NCI-H774 (cell line): ENCODE results near the gene SLC29A3.

Experiments used
- DNase-seq: peaks from one replicate; lab custom pipeline; 2025; lab: John Stamatoyannopoulos, UW

SLC29A3 gene

GRCh38 chr10:71301371-71301916 is 17.6 kb upstream of the SLC29A3 start:
- no peak for DNase-seq

DNA sequence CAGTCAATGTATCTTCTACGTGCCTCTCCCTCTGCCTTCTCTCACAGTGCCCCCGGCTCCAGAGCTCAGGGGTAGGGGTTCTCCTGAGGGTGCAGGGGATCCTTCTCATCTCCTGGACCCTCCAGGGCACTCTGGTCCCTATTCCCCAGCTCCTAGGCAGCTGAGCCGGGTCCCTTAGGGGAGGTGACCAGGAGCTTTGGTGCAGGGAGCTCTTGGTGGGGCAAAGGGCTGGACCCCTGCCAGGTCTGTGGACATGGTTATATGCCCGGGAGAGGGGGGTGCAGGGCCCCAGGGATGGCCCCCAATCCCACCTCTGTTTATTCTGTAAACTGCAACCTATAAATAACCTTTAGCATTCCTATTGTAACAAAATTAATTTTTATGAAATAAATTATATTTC is 16.6 kb upstream of the SLC29A3 start:
- DNase-seq, result no peak

DNA sequence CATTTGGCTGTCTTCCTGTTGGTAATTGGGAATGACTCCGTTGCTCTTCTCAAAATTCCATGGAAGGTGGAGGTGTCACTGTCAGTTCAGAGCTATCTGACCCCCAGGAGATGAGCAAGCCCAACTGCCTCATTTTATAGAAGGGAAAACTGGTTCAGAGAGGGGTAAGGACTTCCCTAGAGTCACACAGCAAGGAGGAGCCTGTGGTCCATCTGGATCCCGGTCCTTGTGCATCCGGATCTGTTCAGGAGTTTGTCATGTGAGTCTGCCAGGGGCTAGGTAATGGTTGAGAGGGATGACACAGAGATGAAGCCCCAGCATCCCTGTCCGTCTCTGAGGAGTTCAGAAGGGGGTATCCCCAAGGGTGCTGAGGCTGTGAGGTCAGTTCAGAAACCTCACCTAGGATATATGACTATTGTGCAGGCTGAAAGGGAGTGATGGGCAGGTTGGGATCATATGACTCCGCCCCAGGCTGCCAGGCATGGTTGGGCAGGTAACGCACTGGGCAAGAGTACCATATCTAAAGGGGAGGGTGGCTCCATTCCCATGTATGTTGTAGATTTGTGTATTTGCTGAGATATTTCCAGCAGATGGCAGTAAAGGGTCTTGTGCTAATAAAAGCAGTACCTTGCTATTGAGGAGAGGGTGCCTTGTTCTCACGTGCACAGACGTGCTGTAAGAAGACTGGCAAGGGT is 16.0 kb upstream of the SLC29A3 start:
- DNase-seq, result peak; percentile 19

DNA sequence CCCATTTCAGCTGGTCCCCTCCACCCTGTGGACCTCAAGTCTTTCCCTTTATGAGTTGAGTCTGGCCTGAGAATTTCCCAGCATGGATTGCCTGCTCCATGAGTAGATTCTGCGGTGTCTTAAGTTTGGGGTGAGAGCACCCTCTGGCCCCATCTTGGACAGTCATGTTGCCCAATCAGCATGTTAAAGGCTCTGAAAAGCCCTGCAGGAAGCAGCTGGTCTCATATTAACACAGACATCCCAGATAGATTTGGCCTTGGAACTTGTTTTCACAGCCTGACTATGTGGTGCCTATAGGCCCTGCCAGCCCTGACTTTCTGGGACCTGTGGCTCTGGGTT is 15.5 kb upstream of the SLC29A3 start:
- DNase-seq, result no peak

DNA sequence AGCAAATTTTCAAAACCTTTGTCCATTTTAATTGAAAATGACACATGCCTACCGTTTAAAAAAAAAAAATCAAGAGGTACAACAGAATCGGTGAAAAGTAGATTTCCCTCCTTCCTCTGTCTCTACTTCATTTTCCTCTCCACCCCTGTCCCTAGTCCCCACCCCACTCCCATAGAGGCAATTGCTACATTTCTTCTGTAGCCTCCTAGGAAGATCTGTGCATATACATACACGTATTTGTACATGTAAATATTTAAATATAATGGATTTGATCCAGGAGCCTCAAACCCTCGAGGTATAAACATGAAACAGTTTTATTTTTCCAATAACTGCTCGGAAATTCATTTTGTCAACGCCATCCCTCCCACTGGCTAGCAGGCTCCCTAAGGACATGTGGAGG is 14.1 kb upstream of the SLC29A3 start:
- no peak for DNase-seq

DNA sequence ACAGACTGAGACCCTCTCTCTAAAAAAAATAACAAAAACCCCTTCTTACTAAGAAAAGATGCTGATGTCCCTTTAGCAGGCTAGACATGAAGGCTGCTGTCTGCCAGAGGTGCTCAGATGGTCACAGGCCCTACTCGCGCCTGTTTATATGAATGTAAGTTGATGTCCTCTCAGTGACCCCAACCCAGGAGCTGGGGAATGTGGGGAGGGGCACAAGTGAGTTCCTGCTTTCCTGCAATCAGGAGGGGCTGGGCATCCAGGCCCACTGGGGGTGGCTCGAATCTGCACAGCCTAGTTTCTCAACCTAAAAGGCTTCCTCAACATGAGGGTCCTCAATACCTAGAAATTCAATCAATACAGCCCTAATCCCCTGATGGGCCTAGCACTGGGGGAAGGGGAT is 12.1 kb upstream of the SLC29A3 start:
- DNase-seq, result no peak

GRCh38 chr10:71307469-71308085 is 11.5 kb upstream of the SLC29A3 start:
- no peak for DNase-seq

- no peak for DNase-seq
Observed at GRCh38 chr10:71308244-71308643, 10.8 kb upstream of the SLC29A3 start.

GRCh38 chr10:71308985-71309384 is 10.1 kb upstream of the SLC29A3 start:
- DNase-seq, result no peak

- DNase-seq, result no peak
Observed at GRCh38 chr10:71309919-71310318, 9.1 kb upstream of the SLC29A3 start.

- no peak for DNase-seq
Observed at GRCh38 chr10:71312220-71312619, 6.8 kb upstream of the SLC29A3 start.

DNA sequence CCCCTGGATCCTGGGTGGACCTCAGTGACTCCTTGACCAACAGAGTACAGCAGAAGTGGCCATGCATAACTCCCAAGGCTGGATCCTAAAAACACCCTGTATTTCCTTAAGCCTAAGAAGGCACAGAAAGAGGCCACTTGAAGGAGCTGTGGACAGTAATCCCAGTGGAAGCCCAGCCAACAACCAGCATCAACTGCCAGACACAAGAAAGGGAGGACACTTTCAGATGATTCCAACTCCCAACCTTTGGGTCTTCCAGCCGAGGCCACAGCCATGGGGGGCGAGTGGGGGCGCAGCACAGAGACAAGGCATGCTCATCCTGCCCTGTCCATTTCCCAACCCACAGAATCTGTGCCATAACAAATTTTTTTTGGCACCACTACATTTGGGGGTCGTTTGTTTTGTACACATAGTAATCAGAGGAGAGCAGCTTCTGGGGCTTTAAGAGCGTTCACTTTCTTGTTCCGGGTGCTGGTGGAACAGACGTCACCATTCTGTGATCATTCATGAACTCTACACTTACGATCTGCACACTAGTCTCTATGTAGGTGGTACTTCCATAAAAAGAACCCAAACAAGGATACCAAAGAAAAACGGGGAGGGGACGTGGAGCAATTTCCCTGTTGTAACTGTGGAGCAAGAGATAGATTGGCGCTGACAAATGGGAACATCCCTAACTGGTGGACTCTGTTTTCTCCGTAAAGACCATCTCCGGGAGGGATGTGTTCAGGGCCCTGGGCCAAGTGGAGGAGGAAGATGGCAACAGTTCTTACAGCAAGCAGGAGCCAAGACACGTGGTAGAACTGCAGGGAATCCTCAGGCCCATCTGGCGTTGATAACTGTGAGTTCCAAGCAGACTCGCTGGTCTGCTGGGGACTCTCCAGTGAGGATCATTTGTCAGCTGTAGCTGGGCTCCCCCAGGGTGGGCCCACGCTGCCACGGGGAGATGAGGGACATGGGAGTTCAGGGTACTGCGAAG is 6.0 kb upstream of the SLC29A3 start:
- DNase-seq, result no peak

GRCh38 chr10:71314028-71314693 is 4.9 kb upstream of the SLC29A3 start:
- DNase-seq, result no peak

DNA sequence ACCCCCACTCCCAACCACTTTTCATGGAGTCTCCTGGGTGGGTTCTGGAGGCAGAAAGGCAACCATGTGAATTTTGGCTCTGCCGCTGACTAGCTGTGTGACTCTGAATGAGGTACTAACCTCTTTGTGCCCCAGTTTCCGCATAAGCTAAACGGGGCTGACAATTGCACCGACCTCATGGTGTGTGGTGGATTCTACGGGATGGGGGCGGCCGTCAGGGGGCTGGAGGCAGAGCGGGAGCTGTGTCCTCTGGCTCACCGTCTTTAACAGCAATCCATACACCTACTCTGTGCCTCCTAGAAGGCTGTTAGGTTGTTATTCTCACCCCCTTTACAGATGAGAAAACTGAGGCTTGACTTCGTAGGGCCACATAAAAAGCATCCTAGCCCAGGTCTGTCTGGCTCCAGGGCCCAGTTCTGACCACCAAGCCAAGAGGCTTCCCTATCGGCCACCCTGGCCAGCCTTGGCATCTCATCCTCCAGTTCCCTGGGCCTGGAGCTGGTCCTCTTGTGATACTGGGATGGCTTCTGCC is 4.3 kb upstream of the SLC29A3 start:
- DNase-seq, result no peak

DNA sequence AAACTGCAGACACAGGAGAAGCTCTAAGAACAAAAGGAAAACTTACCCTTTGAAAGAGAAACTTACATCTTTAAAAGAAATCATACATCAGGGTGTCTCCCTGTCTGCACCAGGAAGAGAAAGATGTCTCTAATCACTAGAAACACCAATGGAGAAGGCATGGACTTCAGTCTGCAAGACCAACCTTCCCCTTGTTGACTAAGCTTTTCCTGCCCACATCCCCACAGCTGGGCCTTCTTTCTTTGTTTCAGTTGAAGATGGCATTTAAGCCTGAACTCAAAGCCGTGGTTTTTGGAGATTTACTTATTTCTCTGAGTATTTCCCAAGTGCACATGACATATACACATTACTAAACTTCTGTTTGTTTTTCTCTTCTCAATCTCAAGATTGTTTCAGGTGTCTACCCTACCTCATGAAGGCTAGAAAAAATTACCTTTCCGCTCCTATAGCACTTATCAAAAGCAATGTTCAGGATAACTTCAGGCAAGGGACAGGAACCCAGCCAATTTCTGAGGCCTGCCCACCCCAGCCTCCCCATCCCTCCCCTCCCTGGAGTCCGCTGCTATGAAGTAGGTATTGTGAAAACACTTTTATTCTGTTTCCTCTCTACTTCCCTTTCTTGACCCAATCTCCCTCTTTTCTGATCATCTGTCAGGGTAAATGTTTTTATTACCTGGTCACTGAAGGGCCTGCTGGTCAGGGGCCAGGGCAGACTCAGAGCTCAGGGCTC is 2.8 kb upstream of the SLC29A3 start:
- no peak for DNase-seq

- no peak for DNase-seq
Observed at GRCh38 chr10:71316786-71317160, 2.3 kb upstream of the SLC29A3 start.

- no peak for DNase-seq
Observed at GRCh38 chr10:71317739-71318138, 1.3 kb upstream of the SLC29A3 start.

- DNase-seq, result no peak
Observed at GRCh38 chr10:71319800-71320392, 837 bp downstream of the SLC29A3 start.

- DNase-seq, result no peak
Observed at GRCh38 chr10:71320592-71320991, 1.5 kb downstream of the SLC29A3 start.

- no peak for DNase-seq
Observed at GRCh38 chr10:71321386-71321785, 2.3 kb downstream of the SLC29A3 start.

DNA sequence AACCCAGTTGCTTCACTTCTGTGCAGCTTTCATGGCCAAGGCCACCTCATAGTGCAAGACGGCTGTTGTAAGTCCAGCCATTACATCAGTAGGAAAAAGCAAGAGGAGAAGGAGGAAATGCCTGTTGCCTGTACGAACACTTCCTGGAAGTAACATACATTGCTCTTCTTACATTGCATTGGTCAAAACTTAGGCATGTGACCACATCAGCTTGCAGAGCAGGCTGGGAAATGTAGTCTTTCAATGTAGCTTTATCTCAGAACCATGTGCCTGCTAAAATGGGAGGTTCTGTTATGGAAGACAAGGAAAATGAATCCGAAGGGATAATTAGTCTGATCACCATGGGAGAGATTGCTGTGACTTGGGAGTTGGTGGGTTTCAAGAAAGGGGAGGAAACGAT is 4.3 kb downstream of the SLC29A3 start:
- no peak for DNase-seq
